Measurements from ENCODE around the gene CSAD. TPM values are rescaled to one million over a fixed set of nuclear protein-coding genes. Genes with fewer than 3 reads are reported as not detected.
"Not testable (repeated sequence)": the region's sequence is repeated elsewhere in the genome, so short reads cannot be mapped to it uniquely, and the experiment has no call there.

CSAD gene
- polyA plus RNA-seq, 5 donors, result 71.4 to 117 (median 80.3) TPM

DNA sequence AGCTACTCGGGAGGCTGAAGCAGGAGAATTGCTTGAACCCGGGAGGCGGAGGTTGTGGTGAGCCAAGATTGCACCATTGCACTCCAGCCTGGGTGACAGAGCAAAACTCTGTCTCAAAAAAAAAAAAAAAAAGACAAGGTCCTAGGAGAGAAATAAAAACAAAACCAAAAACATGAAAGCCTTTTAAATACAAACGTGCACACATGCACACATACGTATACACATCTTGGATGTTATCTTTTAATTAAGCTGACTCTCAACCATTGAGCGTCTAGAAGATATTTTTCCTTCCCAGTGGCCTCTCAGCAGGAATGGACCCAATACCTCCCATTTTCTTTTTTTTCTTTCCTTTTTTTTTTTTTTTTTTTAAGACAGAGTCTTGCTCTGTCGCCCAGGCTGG, 68.3 kb downstream of the CSAD start:
- DNase-seq, result not testable (repeated sequence)

Other genes starting within 250 kb of the CSAD start
- 100 to 1,000 TPM in 4 of 5 donors, 10 to 100 TPM in 1; 90.5 to 152 (median 114) TPM for gene KRT18, start 231.8 kb downstream of the CSAD start, polyA plus RNA-seq (ENCODE audit: insufficient read depth in 1 of 5, insufficient read length in 5 of 5, low replicate concordance in 1 of 5)
- gene EIF4B, start 174.5 kb downstream of the CSAD start, polyA plus RNA-seq (ENCODE audit: insufficient read depth in 1 of 5, insufficient read length in 5 of 5, low replicate concordance in 1 of 5), result 100 to 1,000 TPM; 400 to 558 (median 539) TPM
- gene TNS2, start 130.9 kb downstream of the CSAD start, polyA plus RNA-seq (ENCODE audit: insufficient read depth in 1 of 5, insufficient read length in 5 of 5, low replicate concordance in 1 of 5), result 100 to 1,000 TPM in 4 of 5 donors, 10 to 100 TPM in 1; 96.5 to 138 (median 126) TPM
- 10 to 100 TPM; 13.9 to 22.0 (median 17.8) TPM for gene SPRYD3, start 101.5 kb downstream of the CSAD start, polyA plus RNA-seq (ENCODE audit: insufficient read depth in 1 of 5, insufficient read length in 5 of 5, low replicate concordance in 1 of 5)
- gene IGFBP6, start 83.3 kb downstream of the CSAD start, polyA plus RNA-seq (ENCODE audit: insufficient read depth in 1 of 5, insufficient read length in 5 of 5, low replicate concordance in 1 of 5), result 10 to 100 TPM in 4 of 5 donors, 1 to 10 TPM in 1; 9.6 to 25.1 (median 19.0) TPM
- under 1 TPM; 0.19 to 0.37 (median 0.23) TPM for gene SOAT2, start 77.4 kb downstream of the CSAD start, polyA plus RNA-seq (ENCODE audit: insufficient read depth in 1 of 5, insufficient read length in 5 of 5, low replicate concordance in 1 of 5)
- 10 to 100 TPM; 49.5 to 66.6 (median 63.9) TPM for gene ZNF740, start 203 bp downstream of the CSAD start, polyA plus RNA-seq (ENCODE audit: insufficient read depth in 1 of 5, insufficient read length in 5 of 5, low replicate concordance in 1 of 5)
- gene ITGB7, start 26.3 kb upstream of the CSAD start, polyA plus RNA-seq (ENCODE audit: insufficient read depth in 1 of 5, insufficient read length in 5 of 5, low replicate concordance in 1 of 5), result 1 to 10 TPM in 4 of 5 donors, under 1 TPM in 1; 0.90 to 2.1 (median 1.2) TPM
- 10 to 100 TPM; 41.7 to 59.8 (median 49.2) TPM for gene RARG, start 51.3 kb upstream of the CSAD start, polyA plus RNA-seq (ENCODE audit: insufficient read depth in 1 of 5, insufficient read length in 5 of 5, low replicate concordance in 1 of 5)
- 10 to 100 TPM in 3 of 5 donors, 1 to 10 TPM in 2; 8.4 to 20.4 (median 13.0) TPM for gene ESPL1, start 87.4 kb upstream of the CSAD start, polyA plus RNA-seq (ENCODE audit: insufficient read depth in 1 of 5, insufficient read length in 5 of 5, low replicate concordance in 1 of 5)
- gene PFDN5, start 114.6 kb upstream of the CSAD start, polyA plus RNA-seq (ENCODE audit: insufficient read depth in 1 of 5, insufficient read length in 5 of 5, low replicate concordance in 1 of 5), result 100 to 1,000 TPM; 683 to 991 (median 734) TPM
- 10 to 100 TPM; 39.1 to 56.6 (median 42.6) TPM for gene MYG1, start 118.8 kb upstream of the CSAD start, polyA plus RNA-seq (ENCODE audit: insufficient read depth in 1 of 5, insufficient read length in 5 of 5, low replicate concordance in 1 of 5)
- 10 to 100 TPM; 73.3 to 91.6 (median 81.6) TPM for gene AAAS, start 140.7 kb upstream of the CSAD start, polyA plus RNA-seq (ENCODE audit: insufficient read depth in 1 of 5, insufficient read length in 5 of 5, low replicate concordance in 1 of 5)
- gene SP7, start 155.4 kb upstream of the CSAD start, polyA plus RNA-seq (ENCODE audit: insufficient read depth in 1 of 5, insufficient read length in 5 of 5, low replicate concordance in 1 of 5), result under 1 TPM in 3 of 5 donors, not detected in 2; 0.07 to 0.10 (median 0.08) TPM
- gene SP1, start 199.3 kb upstream of the CSAD start, polyA plus RNA-seq (ENCODE audit: insufficient read depth in 1 of 5, insufficient read length in 5 of 5, low replicate concordance in 1 of 5), result 10 to 100 TPM; 57.9 to 84.6 (median 78.5) TPM
- 1 to 10 TPM; 1.4 to 2.6 (median 2.3) TPM for gene AMHR2, start 242.9 kb upstream of the CSAD start, polyA plus RNA-seq (ENCODE audit: insufficient read depth in 1 of 5, insufficient read length in 5 of 5, low replicate concordance in 1 of 5)

Measured in right lung (tissue), 5 donors.